DMS 273 treated with DMSO at 0.1 percent for 48 hours (cell line): ENCODE results near the gene HEPACAM2.
A peak's percentile ranks its signal among the peaks of the same experiment; 100 is the strongest.

Source experiments
- DNase-seq: peaks from one replicate; lab custom pipeline; 2025; lab: John Stamatoyannopoulos, UW

Gene HEPACAM2

DNA sequence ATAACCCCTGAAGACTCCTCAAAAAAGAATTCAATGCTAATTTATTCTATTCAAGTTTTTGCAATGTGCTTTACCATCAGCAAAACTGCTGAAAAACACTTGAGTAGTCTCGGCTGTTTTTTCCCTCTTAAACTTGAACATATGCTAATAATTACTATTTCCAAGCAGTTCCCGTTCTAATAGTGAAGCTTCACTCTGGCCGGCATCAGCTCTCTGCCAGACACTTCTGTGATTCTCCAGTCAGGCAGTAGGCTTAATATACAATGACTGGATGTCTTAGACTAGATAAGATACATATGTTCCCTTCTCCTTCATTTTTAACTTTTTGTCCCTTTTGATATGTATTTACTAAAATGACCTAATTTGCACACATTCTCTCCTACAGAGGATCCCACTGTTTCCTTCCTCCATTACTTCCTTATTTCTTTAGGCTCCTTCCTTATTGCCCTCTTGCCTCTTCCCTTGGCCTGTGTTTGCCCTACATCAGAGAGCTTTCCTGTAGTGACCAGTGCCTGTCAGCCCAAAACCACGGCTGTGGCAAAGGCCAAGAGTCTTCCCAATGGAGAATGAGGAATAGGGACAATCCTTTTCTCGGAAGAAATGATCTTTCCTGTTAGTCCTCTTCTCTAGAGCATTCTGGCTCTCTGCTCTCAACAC, 23.5 kb downstream of the HEPACAM2 start:
- DNase-seq = peak; percentile 32

- DNase-seq = no peak
Measured at GRCh38 chr7:93198472-93198871, 27.8 kb downstream of the HEPACAM2 start.

GRCh38 chr7:93196336-93196735, 29.9 kb downstream of the HEPACAM2 start:
- DNase-seq = no peak

DNA sequence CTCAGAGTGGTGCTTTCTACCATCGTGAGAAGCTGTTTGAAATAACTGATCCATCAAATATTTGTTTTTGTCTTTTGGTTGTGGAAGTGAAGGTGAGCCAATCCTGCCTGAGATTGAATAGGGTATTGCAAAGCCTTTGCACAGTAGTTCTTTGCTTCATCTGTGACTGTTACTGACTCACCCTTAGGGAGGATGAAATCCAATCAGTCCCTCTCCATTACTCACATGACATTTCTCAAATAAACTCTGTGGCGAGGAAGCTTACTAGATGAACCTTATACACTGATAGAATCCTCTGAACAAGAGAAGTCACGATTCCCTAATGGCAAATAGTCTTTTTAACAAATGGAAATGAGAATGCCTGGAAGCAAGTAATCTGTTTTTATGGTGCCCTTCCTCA, 31.9 kb downstream of the HEPACAM2 start:
- no peak for DNase-seq

- no peak for DNase-seq
Measured at GRCh38 chr7:93188870-93189634, 37.2 kb downstream of the HEPACAM2 start.

DNA sequence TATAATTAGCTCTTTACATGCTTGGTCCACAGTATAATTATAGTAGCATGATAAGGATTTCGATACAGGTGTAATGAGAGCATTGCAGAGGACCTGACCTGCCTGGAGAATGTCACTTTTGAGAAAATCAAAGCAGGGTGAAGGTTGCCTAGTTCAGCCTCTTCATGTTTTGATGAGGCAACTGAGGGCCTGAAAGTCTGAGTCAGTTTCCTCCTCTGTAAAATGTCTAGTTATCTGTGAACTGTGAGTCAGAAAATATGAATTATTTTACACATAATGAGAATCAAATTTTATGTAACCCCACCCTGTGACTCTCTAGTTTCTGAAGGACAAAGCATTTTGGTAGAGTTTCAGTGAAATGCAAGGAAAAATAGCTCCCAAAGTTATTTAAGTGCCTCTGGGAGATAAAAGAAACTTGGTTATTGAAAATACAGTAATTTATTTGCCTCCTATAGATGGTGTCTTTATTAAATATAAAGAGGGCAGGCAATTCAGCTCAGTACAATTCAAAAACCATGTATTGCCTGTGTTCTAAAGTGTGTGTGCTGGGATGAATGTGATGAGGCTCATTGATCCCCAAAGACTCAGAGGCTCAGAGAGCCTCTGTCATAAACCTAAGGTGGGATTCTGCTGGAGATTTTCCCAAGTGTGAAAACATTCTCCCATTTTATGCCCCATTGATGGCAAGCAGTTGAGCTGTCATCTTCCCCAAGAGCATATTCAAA, 40.8 kb downstream of the HEPACAM2 start:
- no peak for DNase-seq

DNA sequence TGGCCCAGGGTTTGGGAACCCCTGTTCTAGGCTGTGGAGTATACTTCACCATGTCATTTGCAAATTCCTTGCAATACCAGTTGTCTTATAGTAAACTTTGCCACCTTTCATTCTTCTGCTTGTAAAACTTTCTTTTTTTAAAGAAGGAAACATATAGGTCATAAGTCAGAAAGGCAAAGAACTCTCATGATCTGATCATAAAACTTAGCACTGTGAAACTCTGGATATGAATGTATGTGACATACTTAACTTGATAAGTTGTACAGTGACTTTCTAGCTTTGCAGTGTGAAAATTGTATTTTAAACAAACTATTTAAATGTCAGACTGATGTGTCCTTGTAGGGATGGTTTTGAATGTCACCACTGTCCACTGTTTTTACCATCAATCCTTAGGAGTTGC, 47.1 kb downstream of the HEPACAM2 start:
- DNase-seq = no peak

DNA sequence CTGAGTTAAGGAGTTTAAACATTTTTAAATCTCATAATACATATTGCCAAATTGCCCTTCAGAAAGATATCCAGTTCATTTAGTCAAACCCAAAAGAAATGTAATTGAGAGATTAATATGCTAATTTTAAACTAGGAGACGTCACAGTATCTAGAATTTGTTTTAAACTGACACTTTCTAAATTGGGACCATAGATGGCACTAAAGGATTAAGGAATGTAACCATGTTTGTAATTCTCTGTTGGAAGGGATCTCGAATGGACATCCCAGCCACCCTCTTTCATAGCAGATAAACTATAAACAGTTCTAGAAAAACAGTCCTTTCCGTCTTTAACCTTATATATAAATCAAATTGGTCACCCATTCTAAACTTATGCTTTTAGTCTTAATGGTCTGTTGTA, 48.1 kb downstream of the HEPACAM2 start:
- peak; percentile 35 for DNase-seq

DNA sequence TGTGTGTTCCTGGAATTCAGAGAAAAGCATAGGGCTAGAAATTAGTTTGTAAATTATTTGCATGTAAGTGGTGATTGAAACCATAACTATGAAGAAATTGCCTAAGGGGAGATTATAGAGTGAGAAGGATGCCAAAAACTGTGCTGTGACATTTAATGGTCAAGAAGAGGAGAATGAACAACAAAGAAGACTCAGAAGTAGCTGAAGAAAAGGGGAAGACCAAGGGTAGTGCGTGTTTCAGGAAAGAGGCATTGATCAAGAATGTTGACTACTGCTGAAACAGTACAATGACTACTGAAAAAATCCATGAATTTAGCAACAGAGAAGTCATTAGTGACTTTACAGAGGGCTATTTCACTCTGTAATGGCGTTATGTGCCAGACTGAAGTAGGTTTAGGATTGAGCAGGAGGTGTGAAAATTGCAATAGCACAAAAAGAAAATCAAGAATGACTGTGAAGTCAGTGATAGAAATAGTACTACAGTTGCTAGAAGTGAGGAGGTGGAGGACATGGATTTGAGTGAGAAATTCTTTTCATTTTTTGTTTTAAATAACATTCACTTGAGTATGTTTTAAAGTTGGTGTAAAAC, 49.2 kb downstream of the HEPACAM2 start:
- no peak for DNase-seq

DNA sequence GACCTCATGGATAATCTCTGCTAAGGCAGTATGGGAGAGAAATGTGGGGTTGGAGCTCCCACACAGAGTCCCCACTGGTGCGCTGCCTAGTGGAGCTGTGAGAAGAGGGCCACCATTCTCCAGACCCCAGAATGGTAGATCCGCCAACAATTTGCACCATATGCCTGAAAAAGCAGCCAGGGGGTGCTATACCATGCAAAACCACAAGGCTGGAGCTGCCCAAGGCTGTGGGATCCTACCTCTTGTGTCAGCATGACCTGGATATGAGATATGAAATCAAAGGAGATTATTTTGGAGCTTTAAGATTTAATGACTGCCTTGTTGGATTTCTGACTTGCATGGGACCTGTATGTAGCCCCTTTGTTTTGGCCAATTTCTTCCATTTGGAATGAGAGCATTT, 51.0 kb downstream of the HEPACAM2 start:
- DNase-seq = no peak

- no peak for DNase-seq
Measured at GRCh38 chr7:93172683-93173082, 53.6 kb downstream of the HEPACAM2 start.

DNA sequence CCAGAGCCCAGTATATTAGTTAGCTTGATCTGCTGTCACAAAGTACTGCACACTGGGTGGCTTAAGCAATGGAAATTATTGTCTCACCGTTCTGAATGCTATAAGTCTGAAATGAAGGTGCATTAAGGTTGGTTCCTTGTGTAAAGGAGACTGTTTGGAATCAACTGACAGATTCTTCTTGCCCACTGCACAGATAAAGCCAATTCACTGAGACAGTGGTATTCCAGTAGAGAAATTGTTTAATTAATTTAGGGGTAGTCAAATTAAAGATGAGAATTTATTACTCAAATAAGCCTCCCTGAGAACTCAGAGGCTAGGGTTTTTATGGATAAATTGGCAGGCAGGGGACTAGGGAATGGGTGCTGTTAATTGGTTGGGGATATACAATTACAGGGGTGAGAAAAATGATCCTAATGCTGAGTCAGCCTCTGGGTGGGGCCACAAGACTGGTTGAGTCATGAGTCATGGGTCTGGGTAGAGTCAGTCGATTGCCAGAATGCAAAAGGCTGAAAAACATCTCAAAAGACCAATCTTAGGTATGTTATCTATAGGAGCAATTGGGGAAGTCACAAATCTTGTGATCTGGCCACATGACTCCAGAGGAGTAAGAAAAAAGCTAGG, 54.6 kb downstream of the HEPACAM2 start:
- DNase-seq = no peak

GRCh38 chr7:93165447-93165846, 60.8 kb downstream of the HEPACAM2 start:
- no peak for DNase-seq

GRCh38 chr7:93164766-93165165, 61.5 kb downstream of the HEPACAM2 start:
- no peak for DNase-seq

DNA sequence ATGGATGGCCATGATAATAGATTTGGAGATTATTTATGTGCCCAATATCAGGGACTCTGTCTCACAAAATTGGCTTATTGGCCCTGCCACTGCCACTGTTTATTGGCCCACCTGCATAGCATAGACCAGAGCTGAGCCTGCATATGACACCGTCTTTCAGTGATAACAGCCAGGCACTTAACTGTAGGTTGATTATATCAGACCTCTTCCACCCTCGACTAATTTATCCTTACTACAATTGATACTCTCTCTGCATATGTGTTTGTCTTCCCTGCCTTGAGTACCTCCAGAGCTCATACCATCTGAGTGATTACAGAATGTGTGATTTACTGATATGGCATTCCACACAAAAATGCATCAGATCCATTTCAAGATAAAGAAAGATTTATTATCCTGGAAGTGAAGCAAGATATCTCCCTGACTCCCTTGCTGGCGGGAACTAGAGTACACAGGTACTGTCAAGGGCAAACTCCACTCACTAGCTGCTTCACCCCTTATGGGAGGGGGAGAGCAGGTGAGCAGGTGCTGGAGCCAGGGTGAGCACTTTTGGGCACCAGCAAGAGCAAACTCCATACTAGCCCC, 65.0 kb downstream of the HEPACAM2 start:
- no peak for DNase-seq

DNA sequence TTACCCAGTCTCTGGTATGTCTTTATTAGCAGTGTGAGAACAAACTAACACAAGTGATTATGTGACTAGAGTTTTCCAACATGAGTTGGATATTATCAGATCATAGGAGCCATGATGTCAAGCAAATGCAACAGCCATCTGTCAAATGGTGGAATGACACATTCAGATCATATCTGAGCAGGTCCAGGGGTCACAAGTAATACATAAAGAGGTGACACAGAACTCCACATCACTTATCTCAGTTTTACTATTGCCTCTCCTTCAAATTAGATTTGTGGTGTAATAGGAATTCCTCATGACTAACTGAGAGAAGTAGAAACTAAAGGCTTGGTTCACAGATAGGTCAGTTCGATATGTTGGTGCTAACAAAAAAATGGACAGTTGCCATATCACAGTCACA, 65.9 kb downstream of the HEPACAM2 start:
- no peak for DNase-seq

DNA sequence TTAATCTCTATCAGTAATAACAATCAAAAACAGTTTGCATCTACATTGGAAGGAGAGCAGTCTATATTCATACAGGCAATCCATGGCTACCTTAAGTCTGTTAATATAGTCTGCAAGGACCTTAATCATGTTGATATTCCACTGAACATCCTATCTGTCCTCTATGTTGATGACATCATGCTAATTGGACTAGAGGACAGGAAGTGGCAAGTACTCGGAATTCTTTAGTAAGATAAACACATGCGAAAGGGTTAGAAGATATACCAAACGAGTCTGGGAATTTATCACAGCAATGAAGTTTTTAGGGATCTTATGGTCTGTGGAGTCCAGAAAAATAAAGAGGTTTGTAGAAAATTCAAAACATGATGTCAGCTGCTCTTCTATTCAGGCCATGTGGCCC, 66.8 kb downstream of the HEPACAM2 start:
- DNase-seq = no peak

- DNase-seq = no peak
Measured at GRCh38 chr7:93156884-93157283, 69.4 kb downstream of the HEPACAM2 start.

DNA sequence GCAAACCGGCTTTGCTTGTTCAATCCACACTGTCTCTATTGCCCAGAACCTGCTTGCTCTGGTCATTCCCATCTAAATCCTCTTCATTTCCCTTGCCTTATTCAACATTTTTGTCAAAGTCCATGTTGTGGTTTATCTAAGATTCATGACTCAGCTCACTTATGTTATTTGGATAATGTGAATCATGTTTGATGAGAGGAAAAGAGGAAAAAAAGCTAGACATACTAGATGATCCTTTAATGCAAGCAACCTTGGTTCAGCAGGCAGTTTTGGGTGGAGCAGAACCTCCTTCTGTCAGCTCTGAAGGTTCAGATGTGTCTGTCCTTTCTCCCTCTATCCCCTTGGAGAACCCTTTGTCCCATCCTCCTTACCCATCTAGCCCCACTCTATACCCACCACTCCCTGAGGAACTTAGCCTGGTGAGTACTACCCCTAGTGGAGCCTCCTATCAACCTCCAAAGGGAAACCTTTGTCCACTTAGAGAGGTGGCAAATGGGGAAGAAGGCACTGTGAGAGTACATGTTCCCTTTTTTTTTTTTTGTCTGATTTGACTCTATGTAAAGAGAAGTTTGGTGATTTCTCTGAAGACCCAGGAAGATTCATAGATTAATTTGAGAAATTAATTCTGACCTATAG, 76.0 kb downstream of the HEPACAM2 start:
- DNase-seq = no peak

DNA sequence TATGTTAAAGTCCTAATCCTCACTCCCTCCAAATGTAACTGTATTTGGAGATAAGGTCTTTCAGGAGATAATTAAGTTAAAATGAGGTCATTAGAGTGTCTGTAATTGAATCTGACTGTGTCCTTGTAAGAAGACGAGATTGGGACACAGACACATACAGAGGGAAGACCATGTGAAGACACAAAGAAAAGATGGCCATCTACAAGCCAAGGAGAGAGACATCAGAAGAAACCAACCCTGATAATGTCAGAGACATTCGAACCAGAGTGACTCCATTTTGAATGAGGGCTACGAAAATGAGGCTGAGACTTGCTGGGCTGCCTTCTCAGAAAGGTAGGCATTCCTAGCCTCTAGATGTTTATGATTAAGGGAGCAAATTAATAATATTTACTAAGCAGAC, 77.5 kb downstream of the HEPACAM2 start:
- no peak for DNase-seq

- DNase-seq = no peak
Measured at GRCh38 chr7:93148144-93148543, 78.1 kb downstream of the HEPACAM2 start, which contains the start of gene SAMD9L. SAMD9L (minus strand) TSS chr7:93148385; CDS start chr7:93135971, 12,414 bp downstream.
